ENCODE results near the gene CDH1. TPM values are rescaled to one million over a fixed set of nuclear protein-coding genes. Genes with fewer than 3 reads are reported as not detected.
"Not testable (repeated sequence)": the region's sequence is repeated elsewhere in the genome, so short reads cannot be mapped to it uniquely, and the experiment has no call there.

Gene CDH1
- total RNA-seq, 6 donors from 2014 or later = 99.5 to 174 (median 132) TPM

- Histone ChIP-seq H3K4me1 (peaks cover 0 to 6% (median 0%) of the 10 kb centered on the region in 4 donors), H3K36me3 (no peaks in the 10 kb centered on the region), H3K9me3 (no peaks in the 10 kb centered on the region), H3K27me3 (no peaks in the 10 kb centered on the region), H3K27ac (no peak overlapping the region), H3K4me3 (no peak overlapping the region)
- ATAC-seq (ENCODE audit: low FRiP score in 2 of 2) = no peak
- WGBS, 2 donors = 83 to 89% methylated on average over 5 of the region's 5 CpGs
- no peak for TF ChIP-seq EP300 (IDR thresholded peaks at IDR 0.05)
- TF ChIP-seq POLR2AphosphoS5 (IDR thresholded peaks at IDR 0.05) = no peak
- TF ChIP-seq POLR2A (IDR thresholded peaks at IDR 0.05) = no peak
- no peak for TF ChIP-seq CTCF (IDR thresholded peaks at IDR 0.05)
- no peak for DNase-seq
Measured at GRCh38 chr16:68835970-68836369, 98.9 kb downstream of the CDH1 start.

- Histone ChIP-seq H3K27ac (no peak overlapping the region), H3K9me3 (no peaks in the 10 kb centered on the region), H3K4me1 (peaks cover 7 to 13% (median 11%) of the 10 kb centered on the region in 4 donors), H3K27me3 (no peaks in the 10 kb centered on the region), H3K36me3 (no peaks in the 10 kb centered on the region), H3K4me3 (no peak overlapping the region)
- no peak for TF ChIP-seq CTCF (IDR thresholded peaks at IDR 0.05)
- TF ChIP-seq EP300 (IDR thresholded peaks at IDR 0.05) = no peak
- no peak for TF ChIP-seq POLR2A (IDR thresholded peaks at IDR 0.05)
- TF ChIP-seq POLR2AphosphoS5 (IDR thresholded peaks at IDR 0.05) = no peak
- no peak for ATAC-seq (ENCODE audit: low FRiP score in 2 of 2)
- no peak for DNase-seq
- whole genome bisulfite sequencing, 2 donors = 67 to 88% methylated on average over 4 of the region's 4 CpGs
Measured at GRCh38 chr16:68839831-68840230, 102.7 kb downstream of the CDH1 start.

GRCh38 chr16:68842964-68843481, 105.9 kb downstream of the CDH1 start:
- peak overlapping the region; percentile 67 to 89 (median 82) for H3K4me3 ChIP-seq
- WGBS, 2 donors = 55 to 58% methylated on average over 23 of the region's 23 CpGs
- H3K27me3 ChIP-seq; H3K36me3 ChIP-seq; H3K9me3 ChIP-seq; ATAC-seq (ENCODE audit: low FRiP score in 2 of 2); DNase-seq: not testable (repeated sequence)
- peak overlapping the region; percentile 79 to 93 (median 88) for H3K27ac ChIP-seq
- peaks cover 9 to 22% (median 15%) of the 10 kb centered on the region in 4 donors for H3K4me1 ChIP-seq

- H3K9me3 ChIP-seq = no peaks in the 10 kb centered on the region
- WGBS, 2 donors = 1% methylated on average over 15 to 23 of the region's 55 CpGs
- no peaks in the 10 kb centered on the region for H3K36me3 ChIP-seq
- TF ChIP-seq CTCF (IDR thresholded peaks at IDR 0.05) (no peak), EP300 (IDR thresholded peaks at IDR 0.05) (peak in 1 of 4 donors; percentile 3), POLR2A (IDR thresholded peaks at IDR 0.05) (peak in 3 of 4 donors; percentile 26 to 62 (median 47)), POLR2AphosphoS5 (IDR thresholded peaks at IDR 0.05) (peak; percentile 67 to 86)
- peak within 1 kb of the TSS; percentile 67 to 89 (median 82) for H3K4me3 ChIP-seq
- H3K27me3 ChIP-seq = no peaks in the 10 kb centered on the region
- peak; percentile 85 to 97 for DNase-seq
- peaks cover 9 to 22% (median 15%) of the 10 kb centered on the region in 4 donors for H3K4me1 ChIP-seq
- H3K27ac ChIP-seq = peak within 1 kb of the TSS; percentile 79 to 93 (median 88)
- ATAC-seq (ENCODE audit: low FRiP score in 2 of 2) = peak; percentile 96 to 98
Measured at GRCh38 chr16:68843482-68844210, 106.6 kb downstream of the CDH1 start, which contains the start of gene TANGO6. Gene TANGO6, plus strand, starts transcription at chr16:68843531. Its CDS starts 87 bp downstream, at chr16:68843618.

GRCh38 chr16:68844211-68844564, 107.1 kb downstream of the CDH1 start:
- WGBS, 2 donors = 6 to 8% methylated on average over 6 of the region's 6 CpGs
- TF ChIP-seq EP300 (IDR thresholded peaks at IDR 0.05) (no peak), POLR2A (IDR thresholded peaks at IDR 0.05) (no peak), CTCF (IDR thresholded peaks at IDR 0.05) (no peak), POLR2AphosphoS5 (IDR thresholded peaks at IDR 0.05) (no peak)
- peak overlapping the region; percentile 67 to 89 (median 82) for H3K4me3 ChIP-seq
- peaks cover 9 to 22% (median 15%) of the 10 kb centered on the region in 4 donors for H3K4me1 ChIP-seq
- H3K36me3 ChIP-seq = no peaks in the 10 kb centered on the region
- H3K27me3 ChIP-seq = no peaks in the 10 kb centered on the region
- no peak for DNase-seq
- ATAC-seq (ENCODE audit: low FRiP score in 2 of 2) = peak in 1 of 2 donors; percentile 1
- peak overlapping the region; percentile 79 to 93 (median 88) for H3K27ac ChIP-seq
- H3K9me3 ChIP-seq = no peaks in the 10 kb centered on the region
